ENCODE measurements around the gene CROCC2. TPM values are rescaled to one million over a fixed set of nuclear protein-coding genes. Genes with fewer than 3 reads are reported as not detected.

Gene CROCC2
- total RNA-seq, 4 donors from 2014 or later, result 0.10 TPM; not detected in 3

- no peak overlapping the region for H3K4me3 ChIP-seq (ENCODE audit: low read depth, poor library complexity, severe bottlenecking)
- WGBS, 2 donors, result 83% methylated on average over 5 of the region's 5 CpGs
- TF ChIP-seq POLR2A (IDR thresholded peaks at IDR 0.05), result no peak
- no peak for TF ChIP-seq CTCF (IDR thresholded peaks at IDR 0.05)
- DNase-seq (ENCODE audit: low spot score in 2 of 2), result no peak
- intact Hi-C loops (cut with DNase I; ENCODE audit: low total_unique reads), result no loop called here
These were observed 20.0 kb upstream of the CROCC2 start for GRCh38 chr2:240886023-240886565.

- intact Hi-C loops (cut with DNase I; ENCODE audit: low total_unique reads), result no loop called here
- no peak for DNase-seq (ENCODE audit: low spot score in 2 of 2)
- WGBS, 2 donors, result 84 to 87% methylated on average over 14 to 18 of the region's 18 CpGs
- H3K4me3 ChIP-seq (ENCODE audit: low read depth, poor library complexity, severe bottlenecking), result no peak overlapping the region
- TF ChIP-seq CTCF (IDR thresholded peaks at IDR 0.05) (no peak), POLR2A (IDR thresholded peaks at IDR 0.05) (no peak)
These were observed 19.2 kb upstream of the CROCC2 start for GRCh38 chr2:240886678-240887609.

GRCh38 chr2:240887631-240888030 is 18.5 kb upstream of the CROCC2 start:
- intact Hi-C loops (cut with DNase I; ENCODE audit: low total_unique reads), result no loop called here
- TF ChIP-seq POLR2A (IDR thresholded peaks at IDR 0.05) (no peak), CTCF (IDR thresholded peaks at IDR 0.05) (no peak)
- 70 to 92% methylated on average over 4 of the region's 4 CpGs for WGBS, 2 donors

GRCh38 chr2:240888130-240888889 is 17.8 kb upstream of the CROCC2 start:
- H3K4me3 ChIP-seq (ENCODE audit: low read depth, poor library complexity, severe bottlenecking), result no peak overlapping the region
- no peak for DNase-seq (ENCODE audit: low spot score in 2 of 2)
- intact Hi-C loops (cut with DNase I; ENCODE audit: low total_unique reads), result no loop called here
- WGBS, 2 donors, result 87 to 94% methylated on average over 20 to 31 of the region's 37 CpGs
- TF ChIP-seq CTCF (IDR thresholded peaks at IDR 0.05) (no peak), POLR2A (IDR thresholded peaks at IDR 0.05) (no peak)

More at GRCh38 chr2:240887631-240888030, 18.5 kb upstream of the CROCC2 start:
- no peak for DNase-seq (ENCODE audit: low spot score in 2 of 2)
- no peak overlapping the region for H3K4me3 ChIP-seq (ENCODE audit: low read depth, poor library complexity, severe bottlenecking)

GRCh38 chr2:240888890-240889573 is 17.1 kb upstream of the CROCC2 start:
- no peak overlapping the region for H3K4me3 ChIP-seq (ENCODE audit: low read depth, poor library complexity, severe bottlenecking)
- intact Hi-C loops (cut with DNase I; ENCODE audit: low total_unique reads), result no loop called here
- 70 to 90% methylated on average over 7 to 8 of the region's 11 CpGs for WGBS, 2 donors
- TF ChIP-seq POLR2A (IDR thresholded peaks at IDR 0.05), result no peak
- no peak for DNase-seq (ENCODE audit: low spot score in 2 of 2)

Data from lower leg skin (tissue), 4 donors.